CD4-positive, CD25-positive, alpha-beta regulatory T cell (primary cell): Measurements from ENCODE around the gene JAM3. TPM values are rescaled to one million over a fixed set of nuclear protein-coding genes. Genes with fewer than 3 reads are reported as not detected.

Experiments
- ATAC-seq, 2 donors: fragments of 150-1000 bp; cut with Tn5 transposase; one replicate each; pipeline ENCODE4 v1.10.0; 2021; ENCODE audit warnings: low read depth in 2 of 2, moderate number of reproducible peaks in 2 of 2, moderate library complexity in 1 of 2
- DNase-seq, 3 donors: peaks; one replicate each; pipeline versions ENCODE4 v3.0.0 to v3.0.0-alpha.2; 2012 to 2022; ENCODE audit warnings: mixed read lengths in 1 of 3
- H3K27ac ChIP-seq: one replicate; pipeline ENCODE4 v1.7.0; 2013; ENCODE audit warnings: mild to moderate bottlenecking, low read length; ENCODE audit not compliant: insufficient read depth, poor library complexity, severe bottlenecking
- H3K27me3 ChIP-seq: one replicate; pipeline ENCODE4 v1.7.0; 2013; ENCODE audit warnings: low read length; ENCODE audit not compliant: control insufficient read depth, insufficient read depth
- H3K36me3 ChIP-seq: one replicate; pipeline ENCODE4 v1.7.0; 2013; ENCODE audit warnings: mild to moderate bottlenecking, low read length, moderate library complexity; ENCODE audit not compliant: control insufficient read depth, insufficient read depth
- H3K4me1 ChIP-seq: 2 replicates; pipeline ENCODE4 v1.7.0; 2013; ENCODE audit warnings: mild to moderate bottlenecking, low read length; ENCODE audit not compliant: insufficient read depth, control insufficient read depth, poor library complexity, severe bottlenecking
- H3K4me3 ChIP-seq: one replicate; pipeline ENCODE4 v1.7.0; 2013; ENCODE audit warnings: low read depth, mild to moderate bottlenecking, low read length, moderate library complexity
- H3K9me3 ChIP-seq, 2 experiments: 1 replicate in 1 of 2; 2 replicates in 1 of 2; pipeline ENCODE4 v1.7.0; 2013; ENCODE audit warnings: low read length in 2 of 2, mild to moderate bottlenecking in 1 of 2, moderate library complexity in 1 of 2; ENCODE audit not compliant: control insufficient read depth in 2 of 2
- H3K27ac Mint-ChIP-seq, 3 donors: one replicate each; pipeline ENCODE4 v1.8.0; 2020 to 2022; ENCODE audit warnings: mild to moderate bottlenecking in 3 of 3, mixed read lengths in 3 of 3, moderate library complexity in 2 of 3
- H3K27me3 Mint-ChIP-seq: one replicate; pipeline ENCODE4 v1.8.0; 2022; ENCODE audit warnings: mild to moderate bottlenecking, mixed read lengths
- H3K36me3 Mint-ChIP-seq: one replicate; pipeline ENCODE4 v1.8.0; 2020; ENCODE audit warnings: mixed read lengths
- H3K4me1 Mint-ChIP-seq, 4 donors: one replicate each; pipeline ENCODE4 v1.8.0; 2020 to 2022; ENCODE audit warnings: mixed read lengths in 4 of 4, mild to moderate bottlenecking in 1 of 4
- H3K4me3 Mint-ChIP-seq, 4 donors: one replicate each; pipeline ENCODE4 v1.8.0; 2020 to 2022; ENCODE audit warnings: mild to moderate bottlenecking in 4 of 4, mixed read lengths in 4 of 4, moderate library complexity in 3 of 4
- H3K9me3 Mint-ChIP-seq, 7 donors: one replicate each; pipeline ENCODE4 v1.8.0; 2020 to 2022; ENCODE audit warnings: mixed read lengths in 7 of 7, mild to moderate bottlenecking in 3 of 7, moderate library complexity in 2 of 7
- polyA plus RNA-seq, 4 donors: library from polyadenylated mRNA; unstranded; fragments of 300-500 nt; fragmentation: Illumina TruSeq; gene quantifications; one replicate each; pipeline ENCODE4 v1.2.3, GENCODE V29; 2021
- total RNA-seq: library from RNA; stranded (reverse); gene quantifications from one replicate; pipeline ENCODE4 v1.2.3, GENCODE V29; 2022

JAM3 gene
- total and polyA plus RNA-seq, 5 donors from 2014 or later = 3.1 to 5.5 (median 3.3) TPM

DNA sequence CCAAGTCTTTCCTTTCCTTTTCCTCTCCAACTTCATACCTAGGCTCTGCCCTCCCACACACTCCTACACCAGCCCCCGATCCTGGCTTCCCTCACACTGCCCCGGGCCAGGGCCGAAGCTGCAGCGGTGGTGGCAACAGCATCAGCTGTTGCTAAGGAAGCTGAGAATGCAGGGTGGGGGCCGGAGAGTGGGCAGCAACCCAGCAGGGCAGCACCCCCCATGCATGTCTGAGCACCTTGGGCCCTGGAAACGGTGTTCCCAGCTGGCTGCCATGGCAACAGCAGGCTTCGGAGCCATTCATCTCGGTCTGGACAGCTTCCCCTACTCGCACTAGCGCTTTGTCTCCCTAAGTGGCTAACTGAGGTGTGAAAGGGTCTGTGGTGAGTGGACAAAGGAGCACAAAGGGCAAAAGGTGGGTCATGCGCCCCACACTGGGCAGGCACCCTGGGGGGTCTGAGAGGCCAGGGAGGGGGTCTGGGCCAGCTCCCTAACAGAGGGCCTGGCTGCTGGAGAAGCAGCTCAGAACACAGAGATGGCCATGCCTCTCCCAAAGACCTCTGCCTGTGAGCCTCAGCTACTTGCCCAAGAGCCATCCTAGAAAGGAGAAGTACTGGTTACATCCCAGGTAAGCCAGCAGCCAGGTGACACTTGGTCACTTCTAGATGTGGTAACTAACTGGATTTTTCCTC, 42.1 kb upstream of the JAM3 start:
- DNase-seq = no peak
- Mint-ChIP-seq H3K4me1 (peaks cover 9 to 48% (median 31%) of the 10 kb centered on the region in 4 donors), H3K36me3 (no peaks in the 10 kb centered on the region), H3K4me3 (peak overlapping the region in 2 of 4 donors; percentile 58 to 79), H3K27me3 (peaks cover 15% of the 10 kb centered on the region), H3K9me3 (peaks cover 0 to 2% (median 0%) of the 10 kb centered on the region in 7 donors), H3K27ac (peak overlapping the region in 2 of 3 donors; percentile 93 to 94)
- Histone ChIP-seq H3K9me3 (no peaks in the 10 kb centered on the region), H3K4me1 (peaks cover 24% of the 10 kb centered on the region), H3K4me3 (peak overlapping the region; percentile 49), H3K36me3 (no peaks in the 10 kb centered on the region), H3K27me3 (no peaks in the 10 kb centered on the region), H3K27ac (peak overlapping the region; percentile 64)
- ATAC-seq = no peak

DNA sequence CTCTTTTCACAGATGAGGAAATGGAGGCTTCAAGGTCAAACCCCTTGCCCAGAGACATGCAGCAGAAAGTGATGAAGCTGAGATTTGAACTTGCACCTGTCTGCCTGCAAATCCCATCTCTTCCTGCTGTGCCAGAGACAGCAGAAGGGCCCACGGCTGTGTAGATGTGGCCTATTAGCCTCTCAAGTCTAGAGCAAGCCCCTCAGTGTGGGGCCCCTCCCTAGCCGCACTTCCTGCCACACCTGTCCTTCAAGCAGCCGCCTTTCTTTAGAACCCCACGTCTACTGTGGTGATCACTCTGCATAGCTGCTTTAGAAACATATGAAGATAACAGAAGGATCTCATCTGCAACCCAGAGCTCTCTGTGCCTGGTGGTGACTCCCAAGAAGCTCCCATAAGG, 41.2 kb upstream of the JAM3 start:
- Histone ChIP-seq H3K27ac (peak overlapping the region; percentile 64), H3K27me3 (no peaks in the 10 kb centered on the region), H3K4me3 (peak overlapping the region; percentile 49), H3K36me3 (no peaks in the 10 kb centered on the region), H3K9me3 (no peaks in the 10 kb centered on the region), H3K4me1 (peaks cover 24% of the 10 kb centered on the region)
- Mint-ChIP-seq H3K4me1 (peaks cover 9 to 56% (median 31%) of the 10 kb centered on the region in 4 donors), H3K9me3 (peaks cover 0 to 2% (median 0%) of the 10 kb centered on the region in 7 donors), H3K27ac (peak overlapping the region; percentile 40 to 94 (median 93)), H3K27me3 (peaks cover 15% of the 10 kb centered on the region), H3K36me3 (no peaks in the 10 kb centered on the region), H3K4me3 (peak overlapping the region; percentile 58 to 79 (median 71))
- peak; percentile 35 to 89 (median 54) for DNase-seq
- ATAC-seq = peak; percentile 90 to 96

DNA sequence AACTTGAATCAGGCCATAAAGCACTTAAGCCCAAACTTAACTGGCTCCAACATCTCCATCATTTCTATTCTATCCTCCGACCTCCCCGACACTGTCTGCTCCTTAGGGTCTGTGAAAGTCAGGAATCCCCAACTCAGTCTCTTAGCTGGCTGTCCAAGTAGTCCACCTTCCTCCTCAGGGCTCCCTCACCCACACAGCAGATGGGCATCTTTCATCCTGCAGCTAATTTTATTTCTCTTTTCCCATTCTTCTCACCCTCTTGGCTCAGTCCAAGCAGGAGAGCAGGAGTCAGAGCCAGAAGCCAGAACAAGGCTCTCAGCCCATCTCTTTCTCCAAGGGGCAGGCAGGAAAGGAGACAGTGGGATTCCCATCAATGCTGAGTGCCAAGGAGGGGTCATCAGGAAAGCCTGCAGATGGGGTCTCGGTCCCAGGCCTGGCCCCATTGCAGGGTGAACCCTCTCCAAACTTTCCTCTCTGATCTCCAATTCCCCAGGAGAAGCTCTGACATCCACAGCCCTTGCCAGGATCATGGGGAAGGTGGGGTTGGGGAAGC, 40.4 kb upstream of the JAM3 start:
- H3K36me3 Mint-ChIP-seq = no peaks in the 10 kb centered on the region
- Histone ChIP-seq H3K4me1 (peaks cover 28% of the 10 kb centered on the region), H3K4me3 (peak overlapping the region; percentile 49), H3K9me3 (no peaks in the 10 kb centered on the region), H3K27me3 (no peaks in the 10 kb centered on the region), H3K36me3 (no peaks in the 10 kb centered on the region), H3K27ac (peak overlapping the region; percentile 64)
- peak overlapping the region in 3 of 4 donors; percentile 58 to 79 (median 79) for H3K4me3 Mint-ChIP-seq
- H3K4me1 Mint-ChIP-seq = peaks cover 9 to 64% (median 32%) of the 10 kb centered on the region in 4 donors
- peak overlapping the region; percentile 78 to 94 (median 93) for H3K27ac Mint-ChIP-seq
- H3K9me3 Mint-ChIP-seq = peaks cover 0 to 2% (median 0%) of the 10 kb centered on the region in 7 donors
- ATAC-seq (no peak), DNase-seq (no peak)
- peaks cover 15% of the 10 kb centered on the region for H3K27me3 Mint-ChIP-seq

DNA sequence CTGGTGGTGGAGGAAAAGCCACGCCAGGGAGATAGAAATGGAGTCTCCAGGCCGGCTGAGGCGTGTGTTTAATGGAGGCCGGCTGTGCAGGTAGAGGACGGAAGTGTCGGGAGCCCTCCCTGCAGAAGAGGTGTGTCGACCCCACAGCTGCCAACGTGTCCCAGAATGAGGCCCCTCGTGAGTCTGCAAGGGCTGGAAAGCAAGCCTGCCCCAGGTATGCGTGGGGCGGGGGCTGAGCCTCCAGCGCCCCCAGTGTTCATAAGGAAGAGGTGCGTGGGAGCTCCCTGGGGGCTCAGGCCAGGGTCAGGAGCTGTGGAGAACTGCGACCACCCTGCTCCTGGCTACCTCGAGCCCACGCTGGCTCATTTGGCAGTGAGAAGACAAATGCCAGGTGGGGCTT, 38.0 kb upstream of the JAM3 start:
- peak overlapping the region in 1 of 3 donors; percentile 41 for H3K27ac Mint-ChIP-seq
- no peaks in the 10 kb centered on the region for H3K36me3 Mint-ChIP-seq
- ATAC-seq = no peak

DNA sequence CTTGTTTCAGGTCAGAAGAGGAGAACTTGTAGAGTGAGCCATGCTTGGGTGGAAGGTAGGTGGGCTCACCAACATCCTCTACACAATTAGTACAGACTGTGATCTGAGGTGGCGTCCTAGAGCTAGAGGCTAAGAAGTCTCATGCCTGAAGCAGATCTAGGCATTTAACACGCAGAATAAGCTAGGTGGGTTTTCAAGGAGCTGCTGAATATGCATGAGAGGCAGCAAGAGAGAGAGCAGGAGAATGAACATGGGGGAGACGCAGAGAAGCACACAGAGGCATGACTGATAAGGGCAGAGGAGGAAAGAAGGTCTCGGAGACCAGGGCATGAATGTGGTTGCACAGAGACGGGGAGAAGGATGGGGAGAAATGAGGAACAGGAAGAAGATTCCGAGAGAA, 36.8 kb upstream of the JAM3 start:
- ATAC-seq = no peak
- no peaks in the 10 kb centered on the region for H3K36me3 ChIP-seq
- no peak overlapping the region for H3K27ac ChIP-seq
- no peak overlapping the region for H3K4me3 ChIP-seq
- Mint-ChIP-seq H3K4me3 (peak overlapping the region in 3 of 4 donors; percentile 18 to 64 (median 32)), H3K36me3 (no peaks in the 10 kb centered on the region), H3K27me3 (peaks cover 14% of the 10 kb centered on the region), H3K27ac (peak overlapping the region in 1 of 3 donors; percentile 91), H3K4me1 (peaks cover 9 to 84% (median 47%) of the 10 kb centered on the region in 4 donors), H3K9me3 (peaks cover 0 to 1% (median 0%) of the 10 kb centered on the region in 7 donors)
- peaks cover 57% of the 10 kb centered on the region for H3K4me1 ChIP-seq
- no peaks in the 10 kb centered on the region for H3K27me3 ChIP-seq
- no peak for DNase-seq
- no peaks in the 10 kb centered on the region for H3K9me3 ChIP-seq

More for the DNA sequence above, 38.0 kb upstream of the JAM3 start:
- Histone ChIP-seq H3K9me3 (no peaks in the 10 kb centered on the region), H3K27me3 (no peaks in the 10 kb centered on the region), H3K4me3 (no peak overlapping the region), H3K4me1 (peaks cover 51% of the 10 kb centered on the region), H3K36me3 (no peaks in the 10 kb centered on the region), H3K27ac (no peak overlapping the region)
- H3K27me3 Mint-ChIP-seq = peaks cover 14% of the 10 kb centered on the region
- DNase-seq = peak in 1 of 3 donors; percentile 23
- peaks cover 9 to 87% (median 49%) of the 10 kb centered on the region in 4 donors for H3K4me1 Mint-ChIP-seq
- peaks cover 0 to 1% (median 0%) of the 10 kb centered on the region in 7 donors for H3K9me3 Mint-ChIP-seq
- H3K4me3 Mint-ChIP-seq = peak overlapping the region in 1 of 4 donors; percentile 35

DNA sequence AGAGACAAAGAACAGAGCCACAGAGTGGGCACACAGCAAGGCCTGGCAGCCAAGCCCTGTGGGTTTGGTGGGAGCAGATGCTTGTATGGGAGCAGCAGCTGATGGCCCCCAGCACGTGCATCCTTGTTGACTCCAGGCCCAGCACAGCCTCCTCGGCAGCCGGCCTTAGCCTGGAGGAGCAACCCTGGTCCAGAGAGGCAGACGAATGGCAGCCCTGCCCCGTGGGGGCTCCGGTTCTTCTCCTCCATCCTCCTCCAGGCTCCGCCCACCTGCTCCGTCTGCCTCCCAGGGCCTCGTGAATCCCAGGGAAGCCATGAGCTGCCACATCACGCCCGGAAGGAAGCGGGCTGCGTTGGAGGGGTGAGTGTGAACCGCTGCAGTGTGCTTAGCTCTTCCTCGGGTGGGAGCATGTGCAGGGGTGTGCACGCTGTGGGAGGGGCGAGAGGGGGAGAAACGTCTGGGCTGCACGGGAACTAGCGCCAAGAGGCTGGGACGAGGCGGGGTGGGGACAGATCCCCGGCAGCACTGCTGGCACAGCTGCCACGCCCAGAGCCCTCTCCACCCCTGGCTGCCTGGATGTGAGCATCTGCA, 36.3 kb upstream of the JAM3 start:
- Histone ChIP-seq H3K27ac (no peak overlapping the region), H3K27me3 (no peaks in the 10 kb centered on the region), H3K4me1 (peaks cover 57% of the 10 kb centered on the region), H3K36me3 (no peaks in the 10 kb centered on the region), H3K9me3 (no peaks in the 10 kb centered on the region), H3K4me3 (no peak overlapping the region)
- ATAC-seq (no peak), DNase-seq (peak in 1 of 3 donors; percentile 17)
- H3K27ac Mint-ChIP-seq = peak overlapping the region; percentile 28 to 91 (median 60)
- H3K4me1 Mint-ChIP-seq = peaks cover 9 to 81% (median 46%) of the 10 kb centered on the region in 4 donors
- H3K9me3 Mint-ChIP-seq = peaks cover 0 to 1% (median 0%) of the 10 kb centered on the region in 7 donors
- no peaks in the 10 kb centered on the region for H3K36me3 Mint-ChIP-seq
- H3K27me3 Mint-ChIP-seq = peaks cover 12% of the 10 kb centered on the region
- H3K4me3 Mint-ChIP-seq = peak overlapping the region in 1 of 4 donors; percentile 18

DNA sequence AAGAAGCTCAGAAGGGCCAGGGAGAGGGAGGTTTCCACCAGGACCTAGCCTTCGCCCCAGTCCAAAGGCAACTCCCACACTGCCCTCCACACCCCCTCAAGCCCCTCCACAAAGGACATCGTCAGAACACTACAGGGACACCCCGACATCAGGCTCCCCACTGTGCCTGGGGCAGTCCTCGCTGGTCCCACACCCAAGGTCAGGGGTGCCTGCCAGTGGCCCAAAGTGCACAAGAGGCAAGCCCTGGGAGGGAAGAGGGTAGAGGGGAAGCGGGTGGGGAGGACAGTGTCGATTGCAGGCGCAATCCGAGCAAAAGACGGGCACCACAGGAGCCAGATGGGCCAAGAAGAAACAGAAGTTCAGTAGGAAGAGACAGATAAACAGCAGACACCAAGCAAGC, 35.6 kb upstream of the JAM3 start:
- H3K4me1 Mint-ChIP-seq = peaks cover 4 to 80% (median 44%) of the 10 kb centered on the region in 4 donors
- peaks cover 55% of the 10 kb centered on the region for H3K4me1 ChIP-seq
- H3K27ac ChIP-seq = peak overlapping the region; percentile 53

More for the DNA sequence above, 35.6 kb upstream of the JAM3 start:
- Mint-ChIP-seq H3K4me3 (peak overlapping the region in 3 of 4 donors; percentile 84 to 87 (median 87)), H3K36me3 (no peaks in the 10 kb centered on the region), H3K27me3 (peaks cover 9% of the 10 kb centered on the region), H3K9me3 (peaks cover 0 to 1% (median 0%) of the 10 kb centered on the region in 7 donors), H3K27ac (peak overlapping the region in 2 of 3 donors; percentile 91 to 92)
- no peak overlapping the region for H3K4me3 ChIP-seq
- no peak for ATAC-seq
- no peaks in the 10 kb centered on the region for H3K27me3 ChIP-seq
- DNase-seq = no peak
- H3K9me3 ChIP-seq = no peaks in the 10 kb centered on the region
- H3K36me3 ChIP-seq = no peaks in the 10 kb centered on the region
